ENCODE data around the gene UNC45A.

Gene UNC45A

DNA sequence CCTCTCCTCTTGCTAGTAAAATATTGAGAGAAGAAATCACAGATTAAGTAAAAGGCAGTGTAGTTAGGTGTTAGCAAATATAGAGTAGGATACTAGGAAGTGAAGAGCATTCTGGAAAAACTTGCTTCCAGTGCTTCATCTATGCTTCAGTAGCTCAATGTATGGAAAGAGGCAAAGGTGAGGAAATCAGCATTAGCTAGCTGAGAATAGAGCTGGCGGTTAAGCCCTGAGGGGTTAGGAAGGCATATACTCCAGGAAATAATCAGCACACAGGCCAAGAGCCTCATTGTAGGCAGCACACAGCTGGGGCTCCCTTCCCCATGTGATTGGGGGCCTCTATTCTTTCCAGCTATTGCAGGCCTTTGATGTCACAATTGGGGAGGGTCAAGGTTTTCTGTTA is 33.3 kb downstream of the UNC45A start:
- DNase-seq = no peak

DNA sequence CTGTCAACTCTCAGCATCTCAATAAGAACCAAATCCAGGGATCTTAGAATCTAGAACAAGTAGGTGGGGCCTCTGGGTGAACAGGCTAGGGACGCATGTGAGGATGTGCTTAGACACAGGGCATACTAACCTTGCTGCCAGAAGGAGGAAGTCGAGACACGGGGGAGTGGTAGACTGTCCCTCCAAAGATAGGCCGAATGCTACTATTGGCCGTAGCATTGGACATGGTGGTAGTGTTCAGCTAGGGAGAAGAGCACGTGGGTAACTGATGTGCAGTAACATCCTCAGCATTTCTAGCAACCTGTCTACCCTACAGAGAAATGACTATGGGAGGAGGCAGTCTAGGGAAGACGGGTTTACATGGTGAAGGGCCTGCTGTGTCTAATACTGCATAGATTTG is 35.2 kb downstream of the UNC45A start:
- no peak for DNase-seq

DNA sequence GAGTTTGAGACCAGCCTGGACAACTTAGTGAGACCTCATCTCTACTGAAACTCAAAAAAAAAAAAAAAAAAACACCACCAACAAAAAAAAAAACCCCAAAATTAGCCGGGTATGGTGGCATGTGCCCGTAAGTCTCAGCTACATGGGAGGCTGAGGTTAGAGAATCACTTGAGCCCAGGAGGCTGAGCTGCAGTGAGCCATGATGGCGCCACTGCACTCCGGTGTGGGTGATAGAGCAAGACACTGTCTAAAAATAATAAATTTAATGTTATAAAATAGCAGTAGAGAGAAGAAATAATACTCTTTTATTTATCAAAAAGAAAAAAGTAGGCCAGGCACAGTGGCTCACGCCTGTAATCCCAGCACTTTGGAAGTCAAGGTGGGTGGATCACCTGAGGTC is 37.0 kb downstream of the UNC45A start:
- DNase-seq = no peak

DNA sequence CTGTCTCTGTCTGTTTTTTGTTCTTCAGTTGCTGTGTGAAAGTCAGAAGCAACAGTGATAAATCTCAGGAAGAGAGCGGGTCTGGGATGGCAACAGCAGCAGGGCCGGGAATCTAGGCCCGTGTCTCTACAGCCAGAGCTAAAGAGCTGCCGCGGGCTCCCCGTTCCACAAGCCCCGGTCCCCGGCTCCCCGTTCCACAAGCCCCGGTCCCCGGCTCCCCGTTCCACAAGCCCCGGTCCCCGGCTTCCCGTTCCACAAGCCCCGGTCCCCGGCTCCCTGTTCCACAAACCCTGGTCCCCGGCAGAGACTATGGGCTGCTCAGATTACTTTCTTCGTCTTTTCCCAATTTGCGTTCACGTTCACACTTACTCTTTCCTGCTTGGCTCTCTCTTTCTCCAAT is 39.1 kb downstream of the UNC45A start:
- no peak for DNase-seq

DNA sequence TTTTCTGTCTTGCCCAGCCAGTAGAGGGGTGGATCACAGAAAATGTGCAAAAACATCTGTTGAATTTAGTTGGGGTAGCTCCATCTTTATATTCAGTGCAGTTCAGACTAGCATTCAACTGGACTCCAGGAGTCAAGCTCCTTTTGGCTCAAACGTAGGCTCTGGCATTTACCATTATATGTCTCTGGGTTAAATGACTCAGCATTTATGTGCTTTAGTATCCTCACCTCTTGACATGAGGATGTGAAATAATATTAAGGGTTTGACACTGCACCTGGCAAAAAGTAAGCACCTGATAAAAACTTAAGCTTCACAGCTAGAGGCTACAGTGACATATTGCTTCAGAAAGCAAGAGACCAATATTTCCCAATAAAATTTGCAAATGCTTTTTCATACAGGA is 44.5 kb downstream of the UNC45A start:
- DNase-seq = no peak

DNA sequence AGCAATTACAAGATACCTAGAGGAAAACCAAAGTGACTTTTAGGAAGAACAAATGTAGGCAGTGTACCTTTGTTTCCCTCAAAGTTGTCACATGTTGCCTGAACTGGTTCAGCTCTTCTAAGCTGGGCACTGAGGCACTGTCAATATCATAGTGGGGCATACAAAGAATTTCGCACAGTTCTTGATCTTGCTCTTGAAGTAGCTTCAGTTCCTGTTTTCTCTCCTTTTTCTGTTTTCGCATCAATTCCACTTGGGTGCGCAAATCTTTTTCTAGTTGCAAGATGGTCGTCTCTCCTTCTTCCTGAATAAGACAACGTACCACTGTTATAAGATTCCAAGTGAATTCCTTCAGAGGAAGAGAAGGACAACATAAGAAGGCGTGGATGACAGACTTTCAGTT is 46.6 kb downstream of the UNC45A start:
- no peak for DNase-seq

DNA sequence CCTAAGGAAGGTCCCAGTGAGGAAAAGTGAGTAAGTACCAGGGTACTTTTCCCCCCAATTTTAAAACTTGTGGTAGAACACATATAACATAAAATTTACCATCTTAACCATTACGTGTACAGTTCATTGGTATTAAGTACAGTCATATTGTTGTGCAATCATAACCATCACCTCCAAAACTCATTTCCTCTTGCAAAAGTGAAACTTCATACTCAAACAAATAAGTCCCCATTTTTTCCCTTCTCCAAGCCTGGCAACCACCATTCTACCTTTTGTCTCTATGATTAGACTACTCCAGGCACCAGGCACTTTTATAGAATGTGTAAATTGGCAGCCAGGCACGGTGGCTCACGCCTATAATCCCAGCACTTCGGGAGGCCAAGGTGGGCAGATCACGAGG is 47.0 kb downstream of the UNC45A start:
- peak; percentile 51 for DNase-seq

DNA sequence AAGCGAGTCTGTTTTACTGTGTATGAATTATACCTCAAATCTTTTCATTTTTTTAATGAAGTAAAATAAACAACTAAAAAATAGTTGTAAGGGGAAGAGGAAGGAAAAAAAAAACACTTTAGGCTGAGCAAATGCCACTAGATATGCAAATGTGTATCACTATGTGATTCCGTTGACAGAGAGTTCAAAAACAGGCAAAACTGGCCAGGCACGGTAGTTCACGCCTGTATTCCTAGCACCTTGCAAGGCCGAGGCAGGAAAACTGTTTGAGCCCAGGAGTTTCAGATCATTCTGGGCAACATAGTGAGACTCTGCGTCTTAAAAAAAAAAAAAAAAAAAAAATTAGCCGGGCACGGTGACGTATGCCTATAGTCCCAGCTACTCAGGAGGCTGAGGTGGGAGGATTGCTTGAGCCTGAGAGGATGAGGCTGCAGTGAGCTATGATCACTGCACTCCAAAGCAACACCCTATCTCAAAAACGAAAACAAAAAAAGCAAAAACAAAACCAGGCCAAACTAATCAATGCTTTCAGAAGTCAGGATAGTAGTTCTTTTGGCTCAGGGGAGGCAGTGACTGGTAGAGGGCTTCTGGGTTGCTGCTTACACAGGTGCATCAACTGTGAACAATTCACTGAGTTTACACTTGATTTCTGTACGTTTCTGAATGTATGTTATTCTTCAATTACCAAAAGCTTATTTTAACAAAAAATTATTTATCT is 51.9 kb downstream of the UNC45A start:
- no peak for DNase-seq

DNA sequence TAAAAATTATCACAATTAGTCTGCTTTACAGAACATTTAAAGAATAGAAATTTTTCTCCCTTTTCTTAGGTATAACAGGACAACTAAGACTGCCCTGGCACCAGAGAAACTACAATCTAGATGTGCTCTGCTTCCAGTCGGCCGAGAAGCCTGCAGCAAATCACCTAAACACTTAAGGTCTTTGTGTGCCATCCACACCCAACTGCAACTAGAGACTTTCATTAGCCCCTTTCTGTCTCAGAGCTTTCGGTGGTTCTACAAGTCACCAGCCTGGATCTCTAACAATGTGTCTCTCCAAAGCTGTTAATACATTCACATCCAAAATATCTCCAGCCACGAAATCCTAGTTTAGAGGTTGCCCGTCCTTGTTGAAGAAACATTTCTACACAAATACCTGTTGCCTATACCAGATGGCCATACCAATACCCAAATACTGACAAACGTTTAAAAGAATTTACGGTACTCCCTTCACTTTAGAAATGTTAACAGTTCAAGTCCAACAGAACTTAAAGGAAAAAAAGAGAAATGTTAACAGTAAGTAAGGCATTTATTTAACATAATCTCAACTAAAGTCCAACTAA is 52.6 kb downstream of the UNC45A start:
- no peak for DNase-seq

DNA sequence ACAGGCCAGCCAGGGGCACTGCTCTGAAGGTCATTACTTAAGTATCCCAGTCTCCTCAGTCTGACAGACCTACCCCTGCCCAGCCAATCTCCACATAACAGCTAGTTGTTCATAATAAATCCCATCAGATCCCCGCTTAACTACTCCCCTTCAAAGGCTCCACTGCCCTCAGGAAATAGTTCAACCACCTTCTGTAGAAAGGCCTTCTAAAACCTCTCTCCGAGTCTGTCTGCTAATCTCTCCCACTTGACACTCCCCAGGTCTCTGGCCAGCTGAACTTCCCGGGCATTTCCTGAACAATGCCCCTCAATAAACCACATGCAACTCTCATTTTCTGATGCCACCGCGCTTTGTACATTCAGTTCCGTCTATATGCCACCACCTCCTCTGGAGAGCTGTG is 53.2 kb downstream of the UNC45A start:
- DNase-seq = no peak

DNA sequence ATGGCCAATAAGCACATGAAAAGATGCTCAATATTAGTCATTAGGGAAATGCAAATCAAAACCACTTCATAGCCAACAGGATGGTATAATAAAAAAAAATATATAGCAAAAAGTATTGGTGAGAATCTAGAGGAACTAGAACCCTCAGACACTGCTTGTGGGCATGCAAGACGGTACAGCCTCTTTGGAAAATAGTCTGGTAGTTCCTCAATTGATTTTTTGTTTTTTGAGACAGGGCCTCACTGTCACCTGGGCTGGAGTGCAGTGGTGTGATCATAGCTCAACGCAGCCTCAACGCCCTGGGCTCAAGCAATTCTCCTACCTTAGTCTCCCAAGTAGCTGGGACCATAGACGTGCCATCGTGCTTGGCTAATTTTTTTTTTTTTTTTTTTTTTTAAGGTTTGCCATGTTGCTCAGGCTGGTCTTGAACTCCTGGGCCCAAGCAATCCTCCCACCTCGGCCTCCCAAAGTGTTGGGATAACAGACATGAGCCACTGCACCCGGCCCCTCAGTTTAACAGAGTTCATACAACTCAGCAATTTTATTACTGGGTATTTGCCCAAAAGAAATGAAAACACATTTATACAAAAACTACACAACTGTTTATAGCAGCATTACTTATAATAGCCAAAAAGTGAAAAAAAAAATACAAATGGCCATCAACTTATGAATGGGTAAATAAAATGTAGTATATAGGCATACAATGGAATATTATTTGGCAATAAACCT is 54.1 kb downstream of the UNC45A start:
- DNase-seq = no peak

DNA sequence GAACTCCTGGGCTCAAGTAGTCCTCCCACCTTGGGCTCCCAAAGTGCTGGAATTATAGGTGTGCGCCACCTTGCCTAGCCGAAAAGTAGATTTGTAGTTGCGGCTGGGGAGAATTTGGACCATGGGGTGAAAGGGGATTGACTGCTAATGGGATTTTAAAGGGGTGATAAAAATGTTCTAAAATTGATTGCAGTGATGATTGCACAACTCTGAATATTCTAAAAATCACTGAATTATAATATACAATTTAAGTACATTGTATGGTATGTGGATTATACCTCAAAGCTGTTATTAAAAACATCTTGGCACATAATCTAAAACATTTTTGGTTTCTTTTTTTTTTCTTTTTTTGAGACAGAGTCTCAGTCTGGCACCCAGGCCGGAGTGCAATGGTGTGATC is 55.4 kb downstream of the UNC45A start:
- DNase-seq = no peak

DNA sequence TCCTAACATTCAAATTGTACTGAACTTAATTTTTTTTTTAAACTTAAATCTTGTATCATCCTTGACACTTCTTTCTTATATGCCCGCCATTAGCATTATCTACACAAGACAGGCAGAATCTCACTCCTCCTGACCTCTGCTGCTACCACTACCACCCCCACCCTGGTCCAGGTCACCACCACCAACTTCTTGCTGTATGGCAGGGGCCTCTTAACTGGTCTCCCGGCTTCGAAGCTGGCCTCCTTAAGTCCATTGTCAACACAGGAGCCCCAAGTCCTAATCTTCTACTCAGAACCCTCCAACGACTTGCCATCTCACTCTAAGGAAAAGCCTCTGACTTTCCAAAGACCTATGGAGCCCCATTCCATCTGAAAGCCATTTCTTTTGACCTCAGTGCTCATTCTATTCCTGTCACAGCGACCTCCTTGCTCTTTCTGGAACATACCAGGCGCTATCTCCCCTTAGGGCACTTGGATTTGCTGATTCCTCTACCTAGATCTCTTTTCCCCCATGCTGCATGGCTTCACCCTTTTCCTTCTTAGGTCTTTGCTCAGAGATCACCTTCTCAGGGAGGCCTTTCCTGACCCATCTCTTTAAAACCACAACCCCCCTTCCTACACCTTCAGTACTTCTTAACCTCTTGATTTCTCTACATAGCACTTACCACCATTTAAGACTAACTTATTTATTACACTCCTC is 56.7 kb downstream of the UNC45A start:
- no peak for DNase-seq

DNA sequence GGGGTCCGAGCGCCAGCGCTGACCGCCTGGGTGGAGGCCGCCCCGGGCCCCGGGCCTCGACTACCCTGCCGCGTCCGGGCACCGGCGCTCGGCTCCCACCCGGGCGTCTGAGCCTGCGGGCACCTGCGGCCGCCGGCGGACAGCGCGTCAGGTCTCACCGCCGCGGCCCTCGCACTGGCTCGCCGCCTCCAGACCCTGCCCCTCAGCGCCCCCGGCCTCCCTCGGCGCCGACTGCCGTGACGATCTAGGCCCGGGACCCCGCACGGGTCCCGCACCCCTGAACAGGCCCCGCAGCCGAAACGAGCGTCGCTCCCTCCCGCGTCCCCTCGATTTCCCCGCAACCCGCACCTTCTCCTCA is 59.0 kb downstream of the UNC45A start:
- no peak for DNase-seq

DNA sequence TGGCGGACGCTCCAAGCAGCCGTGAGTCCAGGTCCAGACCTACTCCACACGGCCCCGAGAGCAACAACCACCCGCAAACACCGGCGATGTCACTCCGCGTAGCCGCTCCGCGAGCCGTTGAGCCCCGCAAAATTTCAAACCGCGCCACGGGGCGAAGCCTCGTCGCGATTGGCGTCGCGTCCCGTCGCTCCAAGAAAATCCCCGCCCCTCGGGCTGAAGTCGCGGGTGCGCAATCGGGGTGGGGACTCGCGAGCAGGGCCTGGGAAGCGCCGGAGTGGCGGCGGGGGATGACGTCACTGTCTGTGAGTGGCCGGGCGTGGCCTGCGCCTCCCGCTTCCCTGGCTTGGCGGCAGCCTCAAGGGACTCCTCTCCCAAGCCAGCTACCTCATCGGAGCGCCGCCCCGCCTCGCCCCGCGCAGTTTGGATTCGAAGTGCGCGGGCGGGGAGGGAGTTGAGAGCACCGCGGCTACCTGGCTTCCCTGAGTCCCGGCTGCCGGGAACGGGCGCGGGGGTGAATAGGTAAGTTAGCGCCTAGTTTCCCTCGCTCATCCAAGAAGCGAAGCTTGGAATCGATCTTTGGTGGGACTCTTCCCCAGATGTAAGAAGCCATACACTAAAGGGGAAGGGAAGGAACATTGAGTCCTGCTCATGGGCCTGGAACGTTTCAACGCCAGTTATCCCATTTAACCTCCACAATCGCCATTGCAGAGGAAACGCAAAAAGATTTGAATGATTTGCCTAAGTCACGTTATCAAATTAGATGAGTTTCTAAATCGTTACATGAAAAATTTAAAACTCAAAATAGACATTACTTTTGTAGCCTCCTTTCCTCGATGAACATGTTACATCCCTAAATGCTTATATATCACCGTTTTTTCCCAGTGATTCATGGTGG is 59.6 kb downstream of the UNC45A start, which contains the start of gene PRC1:
TSS of gene PRC1 (minus strand) at position 119 of the 895 bp plus-strand sequence. CDS start at position 1, 118 bp downstream.
- DNase-seq = peak; percentile 99

DNA sequence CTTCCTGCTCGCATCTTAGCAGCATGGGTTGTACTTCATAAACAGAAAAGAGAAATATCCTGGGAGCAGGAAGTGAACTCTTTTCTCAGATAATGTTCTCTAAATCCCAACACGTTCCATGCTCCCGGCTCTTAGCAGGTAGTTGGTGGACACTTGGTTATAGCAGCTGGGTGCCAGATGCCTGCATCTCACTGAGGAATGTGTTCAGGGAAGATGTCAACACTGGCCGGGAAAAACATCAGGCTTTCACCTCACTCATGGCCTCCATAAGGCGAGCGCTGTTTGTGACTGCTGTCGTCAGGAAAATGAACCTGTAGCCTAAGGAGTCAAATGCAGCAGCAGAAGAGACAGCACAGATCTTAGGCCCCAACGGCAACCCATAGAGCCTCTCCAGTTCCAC is 63.7 kb downstream of the UNC45A start:
- DNase-seq = no peak

DNA sequence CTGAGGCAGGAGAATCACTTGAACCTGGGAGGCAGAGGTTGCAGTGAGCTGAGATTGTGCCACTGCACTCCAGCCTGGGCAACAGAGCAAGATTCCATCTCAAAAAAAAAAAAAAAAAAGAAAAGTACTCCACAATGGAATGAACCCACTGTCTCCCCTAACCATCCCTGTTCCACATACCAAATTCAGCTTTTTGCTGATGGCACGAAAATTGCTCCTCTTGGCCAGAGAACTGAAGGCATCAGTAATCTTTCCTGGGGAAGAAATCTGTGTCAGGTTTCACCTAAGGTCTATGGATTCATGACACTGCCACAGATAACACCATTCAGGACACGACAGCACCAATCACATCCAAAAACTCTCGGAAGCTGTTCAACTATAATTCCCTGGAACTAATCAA is 66.1 kb downstream of the UNC45A start:
- DNase-seq = no peak
